ENCODE measurements around the gene UMAD1.

GRCh38 chr7:7882888-7883287 is 242.3 kb downstream of the UMAD1 start:
- TF ChIP-seq, protein P1, sequence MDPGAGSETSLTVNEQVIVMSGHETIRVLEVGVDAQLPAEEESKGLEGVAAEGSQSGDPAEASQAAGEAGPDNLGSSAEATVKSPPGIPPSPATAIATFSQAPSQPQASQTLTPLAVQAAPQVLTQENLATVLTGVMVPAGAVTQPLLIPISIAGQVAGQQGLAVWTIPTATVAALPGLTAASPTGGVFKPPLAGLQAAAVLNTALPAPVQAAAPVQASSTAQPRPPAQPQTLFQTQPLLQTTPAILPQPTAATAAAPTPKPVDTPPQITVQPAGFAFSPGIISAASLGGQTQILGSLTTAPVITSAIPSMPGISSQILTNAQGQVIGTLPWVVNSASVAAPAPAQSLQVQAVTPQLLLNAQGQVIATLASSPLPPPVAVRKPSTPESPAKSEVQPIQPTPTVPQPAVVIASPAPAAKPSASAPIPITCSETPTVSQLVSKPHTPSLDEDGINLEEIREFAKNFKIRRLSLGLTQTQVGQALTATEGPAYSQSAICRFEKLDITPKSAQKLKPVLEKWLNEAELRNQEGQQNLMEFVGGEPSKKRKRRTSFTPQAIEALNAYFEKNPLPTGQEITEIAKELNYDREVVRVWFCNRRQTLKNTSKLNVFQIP (CRISPR knock-in tag; IDR thresholded peaks at IDR 0.05; ENCODE audit: borderline replicate concordance, low read depth) = no peak
- TF ChIP-seq ZFP30 (CRISPR knock-in tag; IDR thresholded peaks at IDR 0.05) = no peak
- no peak for TF ChIP-seq TOX (CRISPR knock-in tag; IDR thresholded peaks at IDR 0.05; ENCODE audit: borderline replicate concordance)

Measured in SK-N-SH treated with all-trans-retinoic acid at 6 μM for 48 hours (cell line).